ENCODE data around the gene CYREN. TPM values are rescaled to one million over a fixed set of nuclear protein-coding genes. Genes with fewer than 3 reads are reported as not detected.

CYREN gene
- total RNA-seq, 1 experiment from 2014 or later: 84.8 TPM

DNA sequence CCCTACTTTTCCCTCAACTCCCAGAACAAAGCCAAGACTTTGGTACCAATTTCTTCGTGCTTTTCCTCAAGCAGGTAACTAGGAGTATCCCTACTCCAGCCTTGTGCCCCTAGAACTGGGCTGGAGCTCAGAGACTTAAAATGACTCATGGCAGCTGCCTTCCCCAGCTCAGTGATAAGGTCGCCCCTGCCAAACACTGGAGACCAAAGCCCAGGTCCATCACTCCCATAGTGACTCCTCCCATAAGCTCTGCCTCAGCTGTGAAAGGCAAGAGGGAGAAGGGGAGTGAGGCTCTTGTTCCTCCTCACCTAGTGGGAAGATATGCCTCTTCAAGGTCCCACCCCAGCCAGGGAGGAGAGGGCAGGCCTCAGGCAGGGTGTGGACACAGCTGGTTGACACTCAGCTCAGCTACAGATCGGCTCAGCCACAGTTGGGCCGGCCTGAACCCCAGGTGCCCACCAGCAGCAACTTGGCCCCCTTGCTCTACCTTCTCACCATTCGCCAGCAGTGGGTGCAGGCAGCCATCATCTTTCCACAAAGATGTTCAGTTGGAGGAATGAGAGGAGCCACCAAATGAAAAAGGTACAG is 13.8 kb upstream of the CYREN start:
- TF ChIP-seq, protein P1, sequence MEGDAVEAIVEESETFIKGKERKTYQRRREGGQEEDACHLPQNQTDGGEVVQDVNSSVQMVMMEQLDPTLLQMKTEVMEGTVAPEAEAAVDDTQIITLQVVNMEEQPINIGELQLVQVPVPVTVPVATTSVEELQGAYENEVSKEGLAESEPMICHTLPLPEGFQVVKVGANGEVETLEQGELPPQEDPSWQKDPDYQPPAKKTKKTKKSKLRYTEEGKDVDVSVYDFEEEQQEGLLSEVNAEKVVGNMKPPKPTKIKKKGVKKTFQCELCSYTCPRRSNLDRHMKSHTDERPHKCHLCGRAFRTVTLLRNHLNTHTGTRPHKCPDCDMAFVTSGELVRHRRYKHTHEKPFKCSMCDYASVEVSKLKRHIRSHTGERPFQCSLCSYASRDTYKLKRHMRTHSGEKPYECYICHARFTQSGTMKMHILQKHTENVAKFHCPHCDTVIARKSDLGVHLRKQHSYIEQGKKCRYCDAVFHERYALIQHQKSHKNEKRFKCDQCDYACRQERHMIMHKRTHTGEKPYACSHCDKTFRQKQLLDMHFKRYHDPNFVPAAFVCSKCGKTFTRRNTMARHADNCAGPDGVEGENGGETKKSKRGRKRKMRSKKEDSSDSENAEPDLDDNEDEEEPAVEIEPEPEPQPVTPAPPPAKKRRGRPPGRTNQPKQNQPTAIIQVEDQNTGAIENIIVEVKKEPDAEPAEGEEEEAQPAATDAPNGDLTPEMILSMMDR (IDR thresholded peaks at IDR 0.05; ENCODE audit: unreplicated experiment): no peak
- DNase-seq: no peak
- Mint-ChIP-seq H3K4me3 (ENCODE audit: low read depth, unreplicated experiment) (no peak overlapping the region), H3K9me3 (ENCODE audit: low read depth, unreplicated experiment) (no peaks in the 10 kb centered on the region), H3K27ac (ENCODE audit: unreplicated experiment) (peak overlapping the region; percentile 30), H3K36me3 (ENCODE audit: insufficient read depth, unreplicated experiment) (peaks cover 58% of the 10 kb centered on the region), H3K27me3 (ENCODE audit: unreplicated experiment) (no peaks in the 10 kb centered on the region), H3K4me1 (ENCODE audit: low read depth, unreplicated experiment) (peaks cover 16% of the 10 kb centered on the region)
- CTCF ChIA-PET: interaction anchor here (0.5 kb wide), 1 partner anchor 498 kb away, joined by 4 read pairs; no protein-coding TSS in a partner anchor
- intact Hi-C loops (cut with micrococcal nuclease; ENCODE audit: unreplicated experiment): no loop called here
- no TSS peak for BruUV-seq (replicated peaks)

DNA sequence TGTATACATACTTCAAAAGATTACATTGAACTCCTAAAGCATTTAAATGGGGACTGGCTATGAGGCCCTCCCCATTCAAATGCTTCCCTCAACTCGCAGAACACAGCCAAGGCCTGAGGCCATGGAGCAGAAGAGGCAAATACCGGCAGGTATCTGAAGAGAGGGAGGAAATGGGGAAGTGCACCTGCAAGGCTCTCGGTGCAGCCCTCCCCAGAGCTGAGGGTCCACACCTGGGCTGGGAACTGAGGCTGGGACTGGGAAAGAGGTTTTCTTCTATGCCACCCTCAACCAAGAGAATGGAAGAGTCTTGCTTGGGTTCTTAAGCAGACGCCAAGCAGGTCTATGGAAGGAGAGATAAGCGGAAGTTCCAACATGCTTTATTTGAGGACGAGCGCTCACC is 13.0 kb upstream of the CYREN start:
- BruUV-seq (replicated peaks): no TSS peak
- TF ChIP-seq, protein P1 (IDR thresholded peaks at IDR 0.05; ENCODE audit: unreplicated experiment): no peak
- CTCF ChIA-PET: no interaction called here
- Mint-ChIP-seq H3K4me3 (ENCODE audit: low read depth, unreplicated experiment) (no peak overlapping the region), H3K27ac (ENCODE audit: unreplicated experiment) (no peak overlapping the region), H3K4me1 (ENCODE audit: low read depth, unreplicated experiment) (peaks cover 25% of the 10 kb centered on the region), H3K9me3 (ENCODE audit: low read depth, unreplicated experiment) (no peaks in the 10 kb centered on the region), H3K36me3 (ENCODE audit: insufficient read depth, unreplicated experiment) (peaks cover 57% of the 10 kb centered on the region), H3K27me3 (ENCODE audit: unreplicated experiment) (no peaks in the 10 kb centered on the region)
- intact Hi-C loops (cut with micrococcal nuclease; ENCODE audit: unreplicated experiment): no loop called here
- no peak for DNase-seq

DNA sequence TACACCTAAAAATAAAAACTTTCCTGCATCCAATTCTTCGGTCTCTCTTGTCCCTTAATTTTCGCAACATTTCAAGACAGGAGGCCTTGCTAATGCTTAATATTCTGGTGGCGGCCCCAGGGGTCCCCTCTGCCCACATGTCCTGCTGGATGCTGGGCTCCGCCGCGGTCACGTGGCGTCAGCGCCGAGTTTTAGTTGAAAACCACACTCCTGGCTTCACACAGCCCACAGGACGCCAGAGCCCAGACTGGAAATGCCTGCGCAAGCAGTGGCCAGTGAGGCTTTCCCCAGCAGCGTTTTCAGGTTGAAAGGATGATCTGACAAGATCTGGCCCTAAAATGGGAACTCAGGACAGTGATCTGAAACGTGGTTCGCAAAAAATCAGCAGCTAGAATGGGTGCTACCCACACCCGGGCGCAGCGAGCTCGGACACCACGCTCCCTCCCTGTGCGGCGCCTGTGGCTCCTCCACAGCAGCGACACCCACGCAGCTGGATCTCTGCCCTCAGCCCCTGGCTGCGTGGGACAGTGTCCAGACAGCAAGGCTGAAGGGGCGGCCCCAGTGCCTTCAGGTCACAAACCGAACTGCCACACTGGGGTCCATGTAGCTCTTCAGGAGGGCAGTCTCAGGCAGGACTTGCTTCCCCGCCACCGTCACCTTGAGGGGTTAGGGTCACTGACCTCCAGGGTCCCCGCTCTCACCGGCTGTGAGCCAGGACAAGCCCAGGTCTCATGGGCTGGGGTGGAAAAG is 11.6 kb upstream of the CYREN start:
- H3K4me3 Mint-ChIP-seq (ENCODE audit: low read depth, unreplicated experiment): no peak overlapping the region
- H3K36me3 Mint-ChIP-seq (ENCODE audit: insufficient read depth, unreplicated experiment): peaks cover 56% of the 10 kb centered on the region
- no peaks in the 10 kb centered on the region for H3K27me3 Mint-ChIP-seq (ENCODE audit: unreplicated experiment)
- no peak for DNase-seq
- CTCF ChIA-PET: no interaction called here
- H3K9me3 Mint-ChIP-seq (ENCODE audit: low read depth, unreplicated experiment): no peaks in the 10 kb centered on the region
- H3K27ac Mint-ChIP-seq (ENCODE audit: unreplicated experiment): peak overlapping the region; percentile 39
- TF ChIP-seq, protein P1 (IDR thresholded peaks at IDR 0.05; ENCODE audit: unreplicated experiment): no peak
- no TSS peak for BruUV-seq (replicated peaks)
- intact Hi-C loops (cut with micrococcal nuclease; ENCODE audit: unreplicated experiment): no loop called here
- peaks cover 38% of the 10 kb centered on the region for H3K4me1 Mint-ChIP-seq (ENCODE audit: low read depth, unreplicated experiment)

DNA sequence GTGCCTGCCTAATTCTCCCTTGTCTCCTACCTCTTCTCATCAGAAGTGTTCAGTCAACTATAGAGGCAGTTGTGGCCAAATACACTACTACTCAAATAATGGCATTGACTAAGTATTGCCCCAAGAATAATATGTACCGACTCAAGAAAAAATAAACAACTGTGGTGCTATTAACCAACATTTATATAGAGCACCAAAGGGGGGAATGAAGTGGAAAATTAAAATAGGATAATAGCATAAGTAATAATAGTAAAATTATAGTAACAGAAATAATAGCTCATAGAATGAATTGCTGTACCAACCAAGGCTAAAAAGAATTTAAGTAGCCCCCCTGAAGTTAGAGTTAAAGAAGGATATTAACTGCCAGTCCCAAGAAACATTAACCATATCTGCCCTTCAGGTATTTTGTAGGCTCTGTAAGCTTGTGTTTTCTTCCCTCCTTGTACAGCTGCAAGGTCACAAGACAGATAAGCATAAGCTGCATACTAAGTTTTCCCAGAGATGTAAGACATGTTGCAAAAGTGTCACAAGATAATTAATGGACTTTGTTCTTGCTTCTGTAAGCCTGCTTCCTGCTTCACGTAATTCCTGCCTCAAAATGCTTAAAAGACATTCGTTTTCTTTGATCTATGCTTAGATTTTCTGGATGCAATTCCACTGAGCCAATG is 10.9 kb upstream of the CYREN start:
- Mint-ChIP-seq H3K27me3 (ENCODE audit: unreplicated experiment) (no peaks in the 10 kb centered on the region), H3K36me3 (ENCODE audit: insufficient read depth, unreplicated experiment) (peaks cover 58% of the 10 kb centered on the region), H3K4me1 (ENCODE audit: low read depth, unreplicated experiment) (peaks cover 45% of the 10 kb centered on the region), H3K27ac (ENCODE audit: unreplicated experiment) (peak overlapping the region; percentile 39), H3K9me3 (ENCODE audit: low read depth, unreplicated experiment) (no peaks in the 10 kb centered on the region), H3K4me3 (ENCODE audit: low read depth, unreplicated experiment) (no peak overlapping the region)
- DNase-seq: no peak
- TF ChIP-seq, protein P1 (IDR thresholded peaks at IDR 0.05; ENCODE audit: unreplicated experiment): no peak
- BruUV-seq (replicated peaks): no TSS peak
- CTCF ChIA-PET: no interaction called here
- intact Hi-C loops (cut with micrococcal nuclease; ENCODE audit: unreplicated experiment): no loop called here

Data from Calu3 (cell line).